Epidermal melanocyte (primary cell): ENCODE results near the gene ATP2C1.

Source experiments
- DNase-seq: peaks from one replicate; pipeline ENCODE4 v3.0.0; 2011; ENCODE audit warnings: low spot score; ENCODE audit not compliant: insufficient read length

ATP2C1 gene

DNA sequence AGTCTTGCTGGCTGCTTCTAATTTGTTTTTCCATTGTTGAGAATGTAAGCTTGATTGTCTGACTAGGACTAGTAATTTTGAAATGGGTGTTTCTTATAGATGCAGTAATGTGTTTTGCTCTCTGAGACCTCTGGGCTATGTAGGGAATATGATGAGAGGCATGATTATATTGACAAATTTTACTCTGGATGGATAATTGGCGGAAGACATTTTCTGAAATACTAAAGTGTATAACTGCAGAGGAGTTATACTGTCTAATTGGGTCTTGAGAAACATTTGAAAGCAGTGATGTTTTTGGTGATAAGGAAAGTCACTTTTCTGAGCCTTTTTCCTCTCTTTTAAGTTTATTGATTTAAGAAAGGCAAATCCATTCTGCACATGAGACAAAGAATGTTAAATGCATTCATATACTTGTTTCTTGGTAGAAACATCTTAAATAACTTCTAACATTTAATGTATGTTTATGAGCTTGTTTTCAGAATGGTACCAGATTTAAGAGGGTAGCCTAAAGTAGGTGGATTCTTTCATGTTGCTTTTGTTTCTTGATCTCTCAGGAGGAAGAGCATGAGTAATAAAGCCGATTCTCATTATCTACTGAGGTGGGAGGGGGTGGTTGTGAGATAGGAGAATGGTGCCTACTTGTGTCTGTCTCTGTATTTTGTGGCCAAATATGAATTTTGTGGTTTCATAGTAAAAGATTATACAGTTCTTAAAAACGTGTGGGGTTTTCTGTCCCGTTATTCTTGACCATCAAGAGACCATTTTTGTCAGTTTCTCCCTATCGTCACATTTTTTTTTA is 2.0 kb downstream of the ATP2C1 start:
- no peak for DNase-seq

DNA sequence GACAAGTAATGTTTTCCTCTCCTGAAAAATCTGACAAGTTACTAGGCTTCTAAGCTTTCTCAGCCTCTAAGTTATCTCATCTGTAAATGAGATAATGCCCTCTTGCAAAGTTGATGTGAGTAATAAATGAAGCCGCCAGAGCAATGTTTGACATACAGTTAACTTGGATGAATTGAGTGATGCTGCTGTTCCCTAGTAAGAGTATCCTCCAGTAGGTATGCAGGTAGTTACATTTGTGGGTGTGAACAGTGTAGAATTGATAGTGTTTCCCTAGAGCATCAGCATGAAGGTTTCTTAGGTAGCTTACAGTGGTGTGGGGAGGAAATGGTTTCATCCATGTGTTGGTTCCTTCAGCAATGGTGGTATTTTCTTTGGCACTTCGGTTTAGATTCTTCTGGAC is 3.4 kb downstream of the ATP2C1 start:
- no peak for DNase-seq

DNA sequence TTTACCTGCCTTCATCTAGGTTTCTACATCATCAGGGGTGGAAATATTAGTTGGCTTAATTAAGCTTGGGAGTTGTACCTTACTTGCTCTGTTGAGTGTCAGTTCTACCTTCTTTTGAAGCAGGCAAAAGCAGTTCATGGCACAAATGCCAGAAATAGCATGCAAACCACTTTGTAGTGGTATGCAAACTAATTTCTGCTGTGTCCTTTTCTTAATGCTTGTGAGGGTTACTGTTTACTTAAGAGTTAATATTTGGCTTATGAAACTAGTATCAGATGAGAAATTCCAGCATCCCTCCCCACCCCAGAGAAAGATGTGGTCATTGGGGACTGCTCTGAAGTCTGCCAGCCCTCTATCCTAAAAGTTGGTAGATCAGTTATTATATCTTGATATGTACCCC is 7.1 kb downstream of the ATP2C1 start:
- no peak for DNase-seq

DNA sequence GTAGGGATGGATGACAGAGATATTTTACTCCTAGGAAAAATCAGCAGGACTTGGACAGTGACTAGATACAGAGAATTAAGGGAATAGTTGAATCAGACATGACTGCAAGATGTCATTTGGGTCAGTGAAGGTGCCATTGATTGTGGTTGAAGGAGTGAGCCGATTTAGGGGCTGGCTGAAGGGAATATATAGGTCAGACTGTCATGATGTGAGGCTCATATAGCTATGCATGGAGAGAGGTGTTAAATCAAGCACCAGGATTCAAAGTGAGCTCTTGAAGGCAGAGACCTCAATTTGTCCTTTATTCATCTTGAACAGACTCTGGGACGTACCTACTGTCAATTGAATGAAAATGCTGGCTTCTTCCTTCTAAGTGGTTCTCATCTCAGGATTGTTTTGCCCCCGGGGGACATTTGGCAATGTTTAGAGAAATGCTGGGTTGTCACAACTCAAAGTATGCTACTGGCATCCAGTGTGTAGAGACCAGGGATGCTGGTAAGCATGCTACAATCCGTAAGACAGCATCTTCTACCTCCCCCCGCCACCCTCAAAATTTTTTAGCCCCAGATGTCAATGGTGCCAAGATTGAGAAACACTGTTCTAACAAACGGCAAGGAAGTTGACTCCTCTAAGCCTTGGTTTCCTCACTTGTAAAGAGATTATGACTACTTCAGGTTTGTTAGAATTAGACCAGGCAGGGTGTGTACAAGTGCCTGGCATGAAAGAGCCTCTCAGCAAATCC is 7.8 kb downstream of the ATP2C1 start:
- no peak for DNase-seq

- DNase-seq: no peak
Observed at GRCh38 chr3:130903412-130903908, 9.6 kb downstream of the ATP2C1 start.

DNA sequence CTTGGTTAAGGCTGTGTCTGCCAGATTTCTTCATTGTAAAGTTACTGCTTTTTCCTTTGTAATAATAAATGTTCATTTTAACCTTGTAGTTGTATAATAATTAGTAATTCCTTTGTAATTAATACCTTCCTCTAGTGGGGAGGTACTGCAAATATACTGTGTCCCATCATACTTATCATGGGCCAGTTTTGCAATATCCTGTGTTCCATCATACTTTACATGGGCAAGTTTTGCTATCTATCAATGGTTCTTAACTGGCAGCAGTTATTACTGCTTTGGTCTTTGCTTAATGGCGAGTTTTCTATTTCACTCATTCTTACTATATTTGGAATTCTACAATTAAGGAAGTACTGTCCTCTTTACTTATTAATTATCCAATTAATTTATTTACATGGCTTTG is 10.6 kb downstream of the ATP2C1 start:
- no peak for DNase-seq

GRCh38 chr3:130905551-130905950 is 11.7 kb downstream of the ATP2C1 start:
- DNase-seq: peak; percentile 16

GRCh38 chr3:130906374-130906995 is 12.6 kb downstream of the ATP2C1 start:
- DNase-seq: no peak

- DNase-seq: no peak
Observed at GRCh38 chr3:130907500-130907899, 13.6 kb downstream of the ATP2C1 start.

- no peak for DNase-seq
Observed at GRCh38 chr3:130907966-130908365, 14.1 kb downstream of the ATP2C1 start.

DNA sequence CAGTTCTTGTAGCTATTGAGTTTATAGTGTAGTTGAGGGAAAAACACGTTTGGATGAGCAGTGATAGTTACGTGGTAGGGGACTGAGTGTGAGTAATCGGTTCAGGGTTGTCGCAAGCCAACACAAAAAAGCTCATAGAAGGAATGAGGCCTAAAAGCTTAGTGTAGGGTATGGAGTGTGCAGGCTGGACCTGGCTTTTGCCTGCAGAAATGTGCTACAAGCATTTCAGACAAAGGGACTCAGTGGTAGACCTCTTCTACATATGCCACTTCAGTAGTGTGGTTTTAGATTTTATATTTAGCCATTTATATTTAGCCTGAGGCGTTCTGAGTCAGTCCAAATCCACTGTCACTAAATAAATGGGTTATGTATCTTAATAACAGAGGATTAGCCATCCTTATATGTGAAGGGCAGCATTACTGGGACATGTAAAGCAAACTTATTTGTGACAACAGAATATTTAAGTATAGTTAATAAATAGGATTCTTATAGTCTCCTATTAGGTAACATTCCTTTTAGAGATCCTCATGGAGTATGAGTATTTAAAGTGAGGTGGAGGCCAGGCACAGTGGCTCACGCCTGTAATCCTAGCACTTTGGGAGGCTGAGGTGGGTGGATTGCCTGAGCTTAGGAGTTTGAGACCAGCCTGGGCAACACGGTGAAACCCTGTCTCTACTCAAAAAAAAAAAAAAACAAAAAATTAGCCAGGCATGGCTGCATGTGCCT is 21.8 kb downstream of the ATP2C1 start:
- no peak for DNase-seq

- DNase-seq: no peak
Observed at GRCh38 chr3:130916507-130917167, 22.8 kb downstream of the ATP2C1 start.

DNA sequence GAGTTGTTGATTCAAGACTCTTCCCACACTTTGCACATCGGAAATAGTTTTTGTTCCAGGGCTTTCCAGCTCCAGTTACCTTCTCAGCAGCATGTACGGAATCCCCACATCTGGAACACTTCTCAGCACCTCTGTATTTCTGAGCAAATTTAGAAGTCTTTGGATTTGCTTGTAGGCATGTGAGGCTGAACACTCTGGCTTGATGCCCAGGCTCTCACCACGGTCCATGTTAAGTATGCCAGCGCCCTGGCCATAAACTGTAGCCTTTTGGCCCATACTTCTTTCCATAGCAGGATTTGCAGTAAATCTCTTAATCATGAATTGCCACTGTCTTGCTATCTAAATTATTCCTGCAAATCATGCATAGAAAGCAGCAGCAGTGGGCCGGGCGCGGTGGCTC is 24.4 kb downstream of the ATP2C1 start:
- DNase-seq: no peak

- no peak for DNase-seq
Observed at GRCh38 chr3:130925628-130926027, 31.7 kb downstream of the ATP2C1 start.

- no peak for DNase-seq
Observed at GRCh38 chr3:130926504-130926903, 32.6 kb downstream of the ATP2C1 start.

DNA sequence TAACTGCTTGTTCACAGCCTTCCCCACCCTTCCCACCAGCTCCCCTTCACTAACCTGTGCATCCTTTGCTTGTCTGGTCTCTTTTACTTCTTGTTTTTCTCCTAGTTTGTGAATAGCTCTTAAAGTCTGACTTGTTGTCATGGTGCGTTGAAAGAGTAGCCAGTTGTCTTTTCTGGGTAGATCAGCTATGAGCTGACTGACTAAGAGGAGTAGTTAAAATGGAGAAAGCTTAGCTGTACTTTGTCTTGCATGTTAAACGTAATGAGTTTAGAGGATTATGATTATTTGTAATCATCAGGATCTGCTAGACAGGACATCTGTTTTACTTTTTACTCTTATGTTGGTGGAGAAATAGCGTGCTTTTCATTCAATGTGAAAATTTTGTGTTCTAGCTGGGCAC is 35.9 kb downstream of the ATP2C1 start:
- DNase-seq: no peak

GRCh38 chr3:130932979-130933378 is 39.1 kb downstream of the ATP2C1 start:
- DNase-seq: no peak

DNA sequence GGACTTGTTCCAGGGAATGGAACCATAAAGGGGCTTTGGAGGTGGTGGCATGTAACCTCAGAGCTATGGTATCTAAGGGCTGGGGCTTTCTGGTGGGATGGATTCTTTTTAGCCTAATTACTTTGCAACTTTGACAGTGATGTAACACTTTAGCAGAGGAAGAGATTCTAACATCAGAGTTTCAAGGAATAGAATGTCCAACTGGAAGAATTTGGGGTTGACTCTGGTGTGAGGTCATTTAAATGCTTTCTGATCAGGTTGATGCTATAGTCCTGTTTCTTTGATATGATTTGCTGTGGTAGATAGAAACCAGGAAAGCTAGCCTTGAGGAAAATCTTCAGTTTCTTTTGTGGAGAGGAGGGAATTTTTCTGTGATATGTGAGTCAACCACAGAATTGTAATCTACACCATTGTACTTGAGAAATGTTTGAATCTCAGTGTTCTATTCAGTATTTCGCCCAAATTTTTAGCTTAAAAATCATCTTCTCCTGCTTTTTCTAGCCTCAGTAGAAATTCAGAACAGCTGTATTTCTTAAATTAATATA is 40.0 kb downstream of the ATP2C1 start:
- DNase-seq: no peak

- no peak for DNase-seq
Observed at GRCh38 chr3:130934442-130935089, 40.7 kb downstream of the ATP2C1 start.
